ENCODE results near the gene MRTFB.

MRTFB gene

GRCh38 chr16:14302031-14302398 is 230.9 kb downstream of the MRTFB start:
- H3K4me3 Mint-ChIP-seq: peak overlapping the region; percentile 76 to 84
- peak overlapping the region; percentile 47 for H3K27ac Mint-ChIP-seq
- peak; percentile 66 to 77 for ATAC-seq (replicated peaks)

GRCh38 chr16:14302399-14303181 is 231.5 kb downstream of the MRTFB start:
- peak overlapping the region; percentile 84 to 87 for H3K4me3 Mint-ChIP-seq
- H3K27me3 Mint-ChIP-seq: peaks cover 18 to 70% of the 10 kb centered on the region in 2 donors
- DNase-seq (no peak), ATAC-seq (replicated peaks) (peak; percentile 24 to 29)
- peaks cover 9 to 23% of the 10 kb centered on the region in 2 donors for H3K4me1 Mint-ChIP-seq
- no peaks in the 10 kb centered on the region for H3K9me3 Mint-ChIP-seq
- peak overlapping the region; percentile 47 for H3K27ac Mint-ChIP-seq
- H3K36me3 Mint-ChIP-seq: peaks cover 0 to 1% of the 10 kb centered on the region in 2 donors

More at GRCh38 chr16:14302031-14302398, 230.9 kb downstream of the MRTFB start:
- no peak for DNase-seq
- Mint-ChIP-seq H3K27me3 (peaks cover 17 to 64% of the 10 kb centered on the region in 2 donors), H3K4me1 (peaks cover 9 to 23% of the 10 kb centered on the region in 2 donors), H3K9me3 (no peaks in the 10 kb centered on the region), H3K36me3 (peaks cover 0 to 1% of the 10 kb centered on the region in 2 donors)

GRCh38 chr16:14303182-14303618 is 232.1 kb downstream of the MRTFB start:
- peak overlapping the region; percentile 84 to 87 for H3K4me3 Mint-ChIP-seq
- H3K27me3 Mint-ChIP-seq: peaks cover 18 to 74% of the 10 kb centered on the region in 2 donors
- no peak overlapping the region for H3K27ac Mint-ChIP-seq
- H3K4me1 Mint-ChIP-seq: peaks cover 9 to 27% of the 10 kb centered on the region in 2 donors
- H3K9me3 Mint-ChIP-seq: no peaks in the 10 kb centered on the region
- ATAC-seq (replicated peaks) (no peak), DNase-seq (no peak)
- H3K36me3 Mint-ChIP-seq: peaks cover 0 to 1% of the 10 kb centered on the region in 2 donors

GRCh38 chr16:14303639-14304394 is 232.7 kb downstream of the MRTFB start:
- Mint-ChIP-seq H3K4me1 (peaks cover 13 to 30% of the 10 kb centered on the region in 2 donors), H3K27ac (no peak overlapping the region), H3K36me3 (peaks cover 0 to 1% of the 10 kb centered on the region in 2 donors), H3K27me3 (peaks cover 18 to 70% of the 10 kb centered on the region in 2 donors), H3K4me3 (peak overlapping the region; percentile 84 to 87), H3K9me3 (no peaks in the 10 kb centered on the region)
- no peak for DNase-seq
- ATAC-seq (replicated peaks): no peak

- H3K36me3 Mint-ChIP-seq: peaks cover 0 to 1% of the 10 kb centered on the region in 2 donors
- H3K27ac Mint-ChIP-seq: no peak overlapping the region
- ATAC-seq (replicated peaks) (no peak), DNase-seq (no peak)
- H3K27me3 Mint-ChIP-seq: peaks cover 18 to 77% of the 10 kb centered on the region in 2 donors
- peaks cover 23 to 42% of the 10 kb centered on the region in 2 donors for H3K4me1 Mint-ChIP-seq
- no peak overlapping the region for H3K4me3 Mint-ChIP-seq
- H3K9me3 Mint-ChIP-seq: no peaks in the 10 kb centered on the region
Measured at GRCh38 chr16:14304891-14305460, 233.9 kb downstream of the MRTFB start.

- no peaks in the 10 kb centered on the region for H3K9me3 Mint-ChIP-seq
- H3K27me3 Mint-ChIP-seq: peaks cover 18 to 67% of the 10 kb centered on the region in 2 donors
- no peak overlapping the region for H3K4me3 Mint-ChIP-seq
- ATAC-seq (replicated peaks): no peak
- no peaks in the 10 kb centered on the region for H3K36me3 Mint-ChIP-seq
- no peak overlapping the region for H3K27ac Mint-ChIP-seq
- no peak for DNase-seq
- H3K4me1 Mint-ChIP-seq: peaks cover 28 to 44% of the 10 kb centered on the region in 2 donors
Measured at GRCh38 chr16:14306485-14307058, 235.5 kb downstream of the MRTFB start.

- H3K36me3 Mint-ChIP-seq: no peaks in the 10 kb centered on the region
- ATAC-seq (replicated peaks): no peak
- DNase-seq: no peak
- no peaks in the 10 kb centered on the region for H3K9me3 Mint-ChIP-seq
- H3K27ac Mint-ChIP-seq: peak overlapping the region; percentile 5
- peaks cover 18 to 67% of the 10 kb centered on the region in 2 donors for H3K27me3 Mint-ChIP-seq
- peaks cover 28 to 43% of the 10 kb centered on the region in 2 donors for H3K4me1 Mint-ChIP-seq
- H3K4me3 Mint-ChIP-seq: no peak overlapping the region
Measured at GRCh38 chr16:14307059-14307526, 236.0 kb downstream of the MRTFB start.

GRCh38 chr16:14307527-14308367 is 236.6 kb downstream of the MRTFB start:
- no peak overlapping the region for H3K4me3 Mint-ChIP-seq
- ATAC-seq (replicated peaks) (no peak), DNase-seq (no peak)
- peaks cover 28 to 43% of the 10 kb centered on the region in 2 donors for H3K4me1 Mint-ChIP-seq
- H3K27me3 Mint-ChIP-seq: peaks cover 18 to 66% of the 10 kb centered on the region in 2 donors
- H3K36me3 Mint-ChIP-seq: no peaks in the 10 kb centered on the region
- H3K27ac Mint-ChIP-seq: no peak overlapping the region
- no peaks in the 10 kb centered on the region for H3K9me3 Mint-ChIP-seq

- no peaks in the 10 kb centered on the region for H3K9me3 Mint-ChIP-seq
- no peaks in the 10 kb centered on the region for H3K36me3 Mint-ChIP-seq
- peaks cover 18 to 60% of the 10 kb centered on the region in 2 donors for H3K27me3 Mint-ChIP-seq
- H3K27ac Mint-ChIP-seq: no peak overlapping the region
- no peak overlapping the region for H3K4me3 Mint-ChIP-seq
- H3K4me1 Mint-ChIP-seq: peaks cover 26 to 38% of the 10 kb centered on the region in 2 donors
- DNase-seq (no peak), ATAC-seq (replicated peaks) (no peak)
Measured at GRCh38 chr16:14308368-14308723, 237.2 kb downstream of the MRTFB start.

- DNase-seq: no peak
- Mint-ChIP-seq H3K36me3 (no peaks in the 10 kb centered on the region), H3K27ac (peak overlapping the region; percentile 84), H3K9me3 (no peaks in the 10 kb centered on the region), H3K27me3 (peaks cover 17 to 51% of the 10 kb centered on the region in 2 donors), H3K4me1 (peaks cover 26 to 33% of the 10 kb centered on the region in 2 donors), H3K4me3 (peak overlapping the region; percentile 75 to 80)
- peak; percentile 55 to 58 for ATAC-seq (replicated peaks)
Measured at GRCh38 chr16:14309001-14309886, 238.1 kb downstream of the MRTFB start.

- peak overlapping the region; percentile 84 for H3K27ac Mint-ChIP-seq
- H3K36me3 Mint-ChIP-seq: no peaks in the 10 kb centered on the region
- H3K4me3 Mint-ChIP-seq: peak overlapping the region; percentile 75 to 80
- no peak for DNase-seq
- no peaks in the 10 kb centered on the region for H3K9me3 Mint-ChIP-seq
- H3K27me3 Mint-ChIP-seq: peaks cover 10 to 45% of the 10 kb centered on the region in 2 donors
- peaks cover 26 to 33% of the 10 kb centered on the region in 2 donors for H3K4me1 Mint-ChIP-seq
- ATAC-seq (replicated peaks): peak; percentile 24 to 40
Measured at GRCh38 chr16:14309906-14310305, 238.8 kb downstream of the MRTFB start.

- Mint-ChIP-seq H3K4me3 (peak overlapping the region; percentile 25 to 80), H3K4me1 (peaks cover 26 to 33% of the 10 kb centered on the region in 2 donors), H3K9me3 (no peaks in the 10 kb centered on the region), H3K27ac (peak overlapping the region; percentile 59), H3K27me3 (peaks cover 4 to 38% of the 10 kb centered on the region in 2 donors), H3K36me3 (no peaks in the 10 kb centered on the region)
- ATAC-seq (replicated peaks) (peak; percentile 82 to 83), DNase-seq (peak; percentile 62)
Measured at GRCh38 chr16:14310519-14310991, 239.4 kb downstream of the MRTFB start.

Data from stimulated activated naive B cell treated with anti-CD40 and anti-IgM and Interleukin-4, amounts not matched to agents 10 μg/mL and 1 μg/mL and 100 μg/mL, for 72 hours (primary cell).